Activated CD4-positive, alpha-beta memory T cell treated with anti-CD3 and anti-CD28 coated beads for 36 hours (primary cell): Measurements from ENCODE around the gene MGME1. TPM values are rescaled to one million over a fixed set of nuclear protein-coding genes. Genes with fewer than 3 reads are reported as not detected.

Source experiments
- CTCF ChIA-PET: fragments of 350-600 bp; sonication (Branson Sonifier 250); formaldehyde crosslinking; loops from one replicate; lab custom pipeline; 2021; ENCODE audit warnings: antibody characterized with exemption, inconsistent platforms; lab: Charles Lee
- POLR2A ChIA-PET: fragments of 350-600 bp; sonication (Branson Sonifier 250); formaldehyde crosslinking; loops from one replicate; lab custom pipeline; 2021; ENCODE audit warnings: antibody characterized with exemption; lab: Charles Lee
- DNase-seq: peaks from one replicate; pipeline ENCODE4 v3.0.0-alpha.2; 2020
- H3K27ac Mint-ChIP-seq: one replicate; pipeline ENCODE4 v1.8.0; 2021; ENCODE audit warnings: mixed read lengths
- H3K27me3 Mint-ChIP-seq: one replicate; pipeline ENCODE4 v1.8.0; 2021; ENCODE audit warnings: mixed read lengths
- H3K36me3 Mint-ChIP-seq: one replicate; pipeline ENCODE4 v1.8.0; 2021; ENCODE audit warnings: mixed read lengths
- H3K4me1 Mint-ChIP-seq: one replicate; pipeline ENCODE4 v1.8.0; 2021; ENCODE audit warnings: low read depth, mixed read lengths
- H3K4me3 Mint-ChIP-seq: one replicate; pipeline ENCODE4 v1.8.0; 2021; ENCODE audit warnings: mild to moderate bottlenecking, mixed read lengths
- H3K9me3 Mint-ChIP-seq: one replicate; pipeline ENCODE4 v1.8.0; 2021; ENCODE audit warnings: mixed read lengths
- intact Hi-C: fragments of 100-400 bp; cut with micrococcal nuclease; formaldehyde crosslinking; loops from one replicate; pipeline ENCODE4 v1.15.1; 2023
- total RNA-seq, 2 experiments: library from RNA; stranded (reverse); gene quantifications; one replicate each; pipeline ENCODE4 v1.2.3, GENCODE V29; 2021

Gene MGME1
- total RNA-seq, 2 experiments from 2014 or later, result 31.0 to 34.7 TPM

DNA sequence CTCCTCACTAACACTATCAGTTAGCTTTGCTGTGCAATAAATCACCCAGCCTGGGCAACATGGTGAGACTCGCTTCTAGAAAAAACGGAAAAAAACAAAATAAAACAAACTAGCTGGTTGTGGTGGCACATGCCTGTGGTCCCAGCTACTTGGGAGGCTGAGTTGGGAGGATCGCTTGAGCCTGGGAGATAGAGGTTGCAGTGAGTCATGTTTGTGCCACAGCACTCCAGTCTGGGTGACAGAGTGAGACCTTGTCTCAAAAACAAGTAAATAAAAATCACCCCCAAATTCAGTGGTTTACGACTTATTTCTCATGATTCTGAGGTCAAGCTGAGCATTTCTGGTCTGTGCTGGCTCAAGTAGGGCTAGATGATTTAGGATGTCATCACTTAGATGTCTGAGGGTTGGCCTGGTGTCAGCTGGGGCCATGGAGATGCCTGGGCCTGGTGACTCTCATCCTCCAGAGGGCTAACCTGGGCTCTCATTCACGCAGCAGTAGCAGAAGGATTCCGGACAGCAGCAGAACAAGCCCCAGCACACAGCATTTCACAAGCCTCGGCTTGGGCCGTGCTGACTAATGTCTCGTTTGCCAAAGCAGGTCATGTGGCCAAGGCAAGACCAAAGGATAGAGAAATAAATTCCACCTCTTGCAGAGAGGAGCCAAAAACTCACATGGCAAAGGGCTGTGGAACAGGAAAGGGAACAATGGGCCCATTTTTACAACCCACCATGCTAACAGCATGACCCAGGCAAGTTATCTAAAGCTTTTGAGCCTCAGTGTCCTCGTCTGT, 32.5 kb downstream of the MGME1 start:
- no peak for DNase-seq
- H3K27ac Mint-ChIP-seq, result no peak overlapping the region
- H3K27me3 Mint-ChIP-seq, result peaks cover 3% of the 10 kb centered on the region
- no peaks in the 10 kb centered on the region for H3K9me3 Mint-ChIP-seq
- ChIA-PET CTCF (no interaction called here), POLR2A (interaction anchor here (0.7 kb wide), 1 partner anchor 102 kb away, joined by 3 read pairs; no protein-coding TSS in a partner anchor)
- no peak overlapping the region for H3K4me3 Mint-ChIP-seq
- intact Hi-C loops, result no loop called here
- peaks cover 1% of the 10 kb centered on the region for H3K4me1 Mint-ChIP-seq
- no peaks in the 10 kb centered on the region for H3K36me3 Mint-ChIP-seq

- no peaks in the 10 kb centered on the region for H3K4me1 Mint-ChIP-seq
- CTCF ChIA-PET, result no interaction called here
- POLR2A ChIA-PET, result no interaction called here
Measured at GRCh38 chr20:18003897-18004296, 35.1 kb downstream of the MGME1 start.

GRCh38 chr20:18004384-18005031, 35.7 kb downstream of the MGME1 start:
- Mint-ChIP-seq H3K27me3 (no peaks in the 10 kb centered on the region), H3K36me3 (no peaks in the 10 kb centered on the region), H3K27ac (no peak overlapping the region), H3K4me3 (no peak overlapping the region), H3K4me1 (no peaks in the 10 kb centered on the region), H3K9me3 (no peaks in the 10 kb centered on the region)
- ChIA-PET CTCF (no interaction called here), POLR2A (no interaction called here)
- intact Hi-C loops, result no loop called here
- no peak for DNase-seq

More at GRCh38 chr20:18003897-18004296, 35.1 kb downstream of the MGME1 start:
- no peaks in the 10 kb centered on the region for H3K9me3 Mint-ChIP-seq
- no peak overlapping the region for H3K4me3 Mint-ChIP-seq
- intact Hi-C loops, result no loop called here
- no peaks in the 10 kb centered on the region for H3K36me3 Mint-ChIP-seq
- DNase-seq, result no peak
- H3K27me3 Mint-ChIP-seq, result no peaks in the 10 kb centered on the region
- H3K27ac Mint-ChIP-seq, result no peak overlapping the region

DNA sequence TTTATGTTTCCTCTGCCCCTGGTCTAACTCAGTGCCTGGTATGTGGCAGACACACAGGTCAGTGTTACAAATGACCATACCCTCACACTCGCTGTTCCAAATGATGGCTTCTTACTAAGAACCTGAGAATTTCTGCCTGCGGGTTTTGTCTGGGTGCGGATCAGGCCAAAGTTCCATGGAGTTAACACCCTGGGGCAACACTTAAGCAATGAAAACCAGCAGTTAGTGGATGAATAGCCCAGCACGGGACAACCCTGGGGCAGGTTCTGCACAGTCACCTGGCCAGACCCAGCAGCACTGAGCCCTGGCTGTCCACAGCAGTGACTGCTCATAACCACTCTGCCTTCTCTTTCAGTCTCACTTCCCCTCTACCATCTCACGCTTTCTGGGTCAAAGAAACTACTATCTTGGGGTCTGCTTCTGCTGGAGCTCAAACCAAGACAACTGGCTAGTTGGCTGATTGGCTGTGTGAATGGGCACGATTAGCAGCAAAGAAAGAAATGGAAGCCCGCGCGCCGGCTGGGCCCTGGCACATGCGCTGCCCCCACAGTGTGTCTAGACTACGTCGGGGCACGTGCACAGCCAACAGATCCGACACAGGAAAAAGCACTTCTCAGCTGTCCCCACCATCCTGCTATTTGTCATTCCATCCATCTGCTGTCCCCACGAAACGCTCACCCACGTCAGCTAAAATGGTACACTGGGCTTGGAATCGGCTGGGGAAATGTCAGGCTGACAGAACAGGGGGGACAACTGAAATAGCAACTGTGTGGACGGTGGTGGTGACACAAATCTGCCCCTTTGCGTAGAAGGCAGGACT, 36.6 kb downstream of the MGME1 start:
- Mint-ChIP-seq H3K27me3 (no peaks in the 10 kb centered on the region), H3K27ac (no peak overlapping the region), H3K4me3 (no peak overlapping the region), H3K4me1 (no peaks in the 10 kb centered on the region), H3K9me3 (no peaks in the 10 kb centered on the region), H3K36me3 (no peaks in the 10 kb centered on the region)
- DNase-seq, result no peak
- POLR2A ChIA-PET, result no interaction called here
- CTCF ChIA-PET, result no interaction called here
- intact Hi-C loops, result no loop called here

GRCh38 chr20:18005990-18006364, 37.2 kb downstream of the MGME1 start:
- CTCF ChIA-PET, result no interaction called here
- no peak overlapping the region for H3K4me3 Mint-ChIP-seq
- H3K27ac Mint-ChIP-seq, result no peak overlapping the region
- intact Hi-C loops, result no loop called here
- H3K9me3 Mint-ChIP-seq, result no peaks in the 10 kb centered on the region
- H3K27me3 Mint-ChIP-seq, result no peaks in the 10 kb centered on the region
- no peaks in the 10 kb centered on the region for H3K4me1 Mint-ChIP-seq
- no peaks in the 10 kb centered on the region for H3K36me3 Mint-ChIP-seq
- POLR2A ChIA-PET, result no interaction called here
- no peak for DNase-seq

- Mint-ChIP-seq H3K36me3 (no peaks in the 10 kb centered on the region), H3K9me3 (no peaks in the 10 kb centered on the region), H3K27ac (no peak overlapping the region), H3K4me3 (no peak overlapping the region), H3K27me3 (no peaks in the 10 kb centered on the region), H3K4me1 (no peaks in the 10 kb centered on the region)
- intact Hi-C loops, result no loop called here
- ChIA-PET POLR2A (no interaction called here), CTCF (no interaction called here)
- DNase-seq, result no peak
Measured at GRCh38 chr20:18006684-18007083, 37.9 kb downstream of the MGME1 start.

GRCh38 chr20:18007534-18008292, 38.9 kb downstream of the MGME1 start:
- no peak overlapping the region for H3K27ac Mint-ChIP-seq

GRCh38 chr20:18009116-18009515, 40.3 kb downstream of the MGME1 start:
- intact Hi-C loops, result no loop called here
- POLR2A ChIA-PET, result no interaction called here
- H3K4me3 Mint-ChIP-seq, result no peak overlapping the region
- no peaks in the 10 kb centered on the region for H3K27me3 Mint-ChIP-seq
- no peaks in the 10 kb centered on the region for H3K4me1 Mint-ChIP-seq
- H3K27ac Mint-ChIP-seq, result no peak overlapping the region
- no peaks in the 10 kb centered on the region for H3K36me3 Mint-ChIP-seq
- CTCF ChIA-PET, result no interaction called here
- DNase-seq, result no peak
- no peaks in the 10 kb centered on the region for H3K9me3 Mint-ChIP-seq

More at GRCh38 chr20:18007534-18008292, 38.9 kb downstream of the MGME1 start:
- ChIA-PET CTCF (no interaction called here), POLR2A (no interaction called here)
- Mint-ChIP-seq H3K4me3 (no peak overlapping the region), H3K27me3 (no peaks in the 10 kb centered on the region), H3K36me3 (no peaks in the 10 kb centered on the region), H3K9me3 (no peaks in the 10 kb centered on the region), H3K4me1 (no peaks in the 10 kb centered on the region)
- no peak for DNase-seq
- intact Hi-C loops, result no loop called here

GRCh38 chr20:18011482-18011881, 42.7 kb downstream of the MGME1 start:
- ChIA-PET CTCF (interaction anchor here (1.8 kb wide), 1 partner anchor 15 kb away, joined by 3 read pairs; no protein-coding TSS in a partner anchor), POLR2A (no interaction called here)
- Mint-ChIP-seq H3K27me3 (no peaks in the 10 kb centered on the region), H3K9me3 (no peaks in the 10 kb centered on the region), H3K4me1 (no peaks in the 10 kb centered on the region), H3K4me3 (no peak overlapping the region), H3K36me3 (no peaks in the 10 kb centered on the region), H3K27ac (no peak overlapping the region)
- no peak for DNase-seq
- intact Hi-C loops, result no loop called here

DNA sequence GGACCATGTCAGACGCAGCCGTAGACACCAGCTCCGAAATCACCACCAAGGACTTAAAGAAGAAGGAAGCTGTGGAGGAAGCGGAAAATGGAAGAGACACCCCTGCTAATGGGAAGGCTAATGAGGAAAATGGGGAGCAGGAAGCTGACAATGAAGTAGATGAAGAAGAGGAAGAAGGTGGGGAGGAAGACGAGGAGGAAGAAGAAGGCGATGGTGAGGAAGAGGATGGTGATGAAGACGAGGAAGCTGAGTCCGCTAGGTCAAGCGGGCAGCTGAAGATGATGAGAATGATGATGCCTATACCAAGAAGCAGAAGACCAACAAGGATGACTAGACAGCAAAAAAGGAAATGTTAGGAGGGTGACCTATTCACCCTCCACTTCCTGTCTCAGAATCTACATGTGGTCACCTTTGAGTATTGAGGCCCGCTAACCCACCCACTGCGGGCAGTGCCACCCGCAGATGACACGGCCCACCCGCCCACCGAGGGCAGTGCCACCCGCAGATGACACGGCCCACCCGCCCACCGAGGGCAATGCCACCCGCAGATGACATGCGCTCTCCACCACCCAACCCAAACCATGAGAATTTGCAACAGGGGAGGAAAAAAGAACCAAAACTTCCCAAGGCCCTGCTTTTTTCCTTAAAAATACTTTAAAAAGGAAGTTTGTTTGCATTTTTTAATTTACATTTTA, 43.3 kb downstream of the MGME1 start:
- Mint-ChIP-seq H3K36me3 (no peaks in the 10 kb centered on the region), H3K4me3 (no peak overlapping the region), H3K9me3 (no peaks in the 10 kb centered on the region), H3K4me1 (no peaks in the 10 kb centered on the region), H3K27me3 (no peaks in the 10 kb centered on the region), H3K27ac (no peak overlapping the region)
- no peak for DNase-seq
- intact Hi-C loops, result no loop called here
- POLR2A ChIA-PET, result no interaction called here
- CTCF ChIA-PET, result interaction anchor here (1.8 kb wide), 1 partner anchor 15 kb away, joined by 3 read pairs; no protein-coding TSS in a partner anchor

DNA sequence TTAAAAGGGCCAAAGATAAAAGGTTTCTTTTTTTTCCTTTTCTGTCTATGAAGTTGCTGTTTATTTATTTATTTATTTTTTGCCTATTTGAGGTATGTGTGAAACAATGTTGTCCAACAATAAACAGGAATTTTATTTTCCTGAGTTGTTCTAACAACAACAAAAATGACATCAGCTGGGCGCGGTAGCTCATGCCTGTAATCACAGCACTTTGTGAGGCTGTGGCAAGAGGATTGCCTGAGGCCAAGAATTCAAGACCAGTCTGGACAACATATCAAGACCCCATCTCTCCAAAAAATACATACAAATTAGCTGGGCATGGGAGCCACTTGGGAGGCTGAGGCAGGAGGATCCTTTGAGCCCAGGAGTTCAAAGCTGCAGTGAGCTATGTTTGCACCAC, 44.1 kb downstream of the MGME1 start:
- H3K27me3 Mint-ChIP-seq, result no peaks in the 10 kb centered on the region
- no peak overlapping the region for H3K27ac Mint-ChIP-seq
- no peaks in the 10 kb centered on the region for H3K4me1 Mint-ChIP-seq
- H3K36me3 Mint-ChIP-seq, result no peaks in the 10 kb centered on the region
- no peak for DNase-seq
- intact Hi-C loops, result no loop called here
- ChIA-PET POLR2A (no interaction called here), CTCF (interaction anchor here (0.7 kb wide), 1 partner anchor 77 kb away, joined by 3 read pairs; no protein-coding TSS in a partner anchor)
- no peak overlapping the region for H3K4me3 Mint-ChIP-seq
- no peaks in the 10 kb centered on the region for H3K9me3 Mint-ChIP-seq
